Measurements from ENCODE around the gene NRP1.

DNA sequence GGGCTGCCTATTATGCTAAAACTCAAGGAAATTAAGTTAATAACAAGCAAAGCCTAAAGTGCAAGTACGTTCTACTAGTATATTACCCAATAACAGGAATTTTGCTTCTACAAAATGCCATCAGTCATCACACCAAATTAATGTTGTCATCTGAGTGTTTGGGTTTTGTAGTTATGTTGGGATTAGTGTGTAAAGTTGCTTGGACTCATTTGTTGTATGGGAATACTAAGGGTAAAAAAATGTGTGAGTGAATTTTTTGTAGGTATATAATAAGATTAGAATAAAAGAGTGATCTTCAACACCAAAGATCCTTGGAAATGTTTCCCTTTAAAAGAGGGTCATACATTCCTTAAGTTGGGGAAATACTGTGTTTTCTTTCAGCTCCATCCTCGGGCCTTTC lies 38.6 kb downstream of the NRP1 start:
- TF ChIP-seq, protein P1, sequence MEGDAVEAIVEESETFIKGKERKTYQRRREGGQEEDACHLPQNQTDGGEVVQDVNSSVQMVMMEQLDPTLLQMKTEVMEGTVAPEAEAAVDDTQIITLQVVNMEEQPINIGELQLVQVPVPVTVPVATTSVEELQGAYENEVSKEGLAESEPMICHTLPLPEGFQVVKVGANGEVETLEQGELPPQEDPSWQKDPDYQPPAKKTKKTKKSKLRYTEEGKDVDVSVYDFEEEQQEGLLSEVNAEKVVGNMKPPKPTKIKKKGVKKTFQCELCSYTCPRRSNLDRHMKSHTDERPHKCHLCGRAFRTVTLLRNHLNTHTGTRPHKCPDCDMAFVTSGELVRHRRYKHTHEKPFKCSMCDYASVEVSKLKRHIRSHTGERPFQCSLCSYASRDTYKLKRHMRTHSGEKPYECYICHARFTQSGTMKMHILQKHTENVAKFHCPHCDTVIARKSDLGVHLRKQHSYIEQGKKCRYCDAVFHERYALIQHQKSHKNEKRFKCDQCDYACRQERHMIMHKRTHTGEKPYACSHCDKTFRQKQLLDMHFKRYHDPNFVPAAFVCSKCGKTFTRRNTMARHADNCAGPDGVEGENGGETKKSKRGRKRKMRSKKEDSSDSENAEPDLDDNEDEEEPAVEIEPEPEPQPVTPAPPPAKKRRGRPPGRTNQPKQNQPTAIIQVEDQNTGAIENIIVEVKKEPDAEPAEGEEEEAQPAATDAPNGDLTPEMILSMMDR (IDR thresholded peaks at IDR 0.05 in 4 of 5, conservative IDR thresholded peaks at IDR 0.05 in 1 of 5), result no peak
- no peak for TF ChIP-seq POLR2A (IDR thresholded peaks at IDR 0.05)
